Coronary artery (tissue), 2 donors: ENCODE results near the gene SLIT1.

Source experiments
- DNase-seq: peaks from one replicate; pipeline ENCODE4 v3.0.0-alpha.2; 2017; ENCODE audit warnings: low spot score
- H3K27ac ChIP-seq, 2 donors: fragments of 200-600 bp; sonication (generic); one replicate each; pipeline ENCODE4 v1.5.1; 2016 to 2019
- H3K4me3 ChIP-seq: fragments of 200-600 bp; sonication (generic); 2 replicates; pipeline ENCODE4 v1.5.1; 2016; ENCODE audit warnings: mild to moderate bottlenecking, moderate library complexity
- TF ChIP-seq, protein P1 (sequence below): fragments of 200-600 bp; sonication (generic); IDR thresholded peaks from one replicate; pipeline ENCODE4 v1.5.1; 2019; ENCODE audit warnings: antibody characterized with exemption

Gene SLIT1

DNA sequence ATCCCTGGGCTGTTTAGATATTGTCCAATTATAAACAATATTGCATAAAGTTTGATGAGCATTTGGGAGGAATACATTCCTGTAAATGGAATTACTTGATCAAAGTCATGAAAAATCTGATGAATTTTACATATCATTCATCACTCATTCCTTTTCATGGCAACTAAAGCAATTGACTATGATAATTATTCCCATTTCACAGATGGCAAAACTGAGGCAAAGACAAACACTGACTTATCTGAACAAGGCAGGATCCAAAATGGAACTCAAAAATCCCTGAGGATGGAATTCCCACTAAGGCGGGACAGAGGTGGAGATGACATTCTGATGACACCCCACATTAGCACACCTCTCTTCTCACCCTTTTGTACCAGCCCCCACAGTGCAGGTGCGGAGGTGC is 17.1 kb downstream of the SLIT1 start:
- TF ChIP-seq, protein P1, sequence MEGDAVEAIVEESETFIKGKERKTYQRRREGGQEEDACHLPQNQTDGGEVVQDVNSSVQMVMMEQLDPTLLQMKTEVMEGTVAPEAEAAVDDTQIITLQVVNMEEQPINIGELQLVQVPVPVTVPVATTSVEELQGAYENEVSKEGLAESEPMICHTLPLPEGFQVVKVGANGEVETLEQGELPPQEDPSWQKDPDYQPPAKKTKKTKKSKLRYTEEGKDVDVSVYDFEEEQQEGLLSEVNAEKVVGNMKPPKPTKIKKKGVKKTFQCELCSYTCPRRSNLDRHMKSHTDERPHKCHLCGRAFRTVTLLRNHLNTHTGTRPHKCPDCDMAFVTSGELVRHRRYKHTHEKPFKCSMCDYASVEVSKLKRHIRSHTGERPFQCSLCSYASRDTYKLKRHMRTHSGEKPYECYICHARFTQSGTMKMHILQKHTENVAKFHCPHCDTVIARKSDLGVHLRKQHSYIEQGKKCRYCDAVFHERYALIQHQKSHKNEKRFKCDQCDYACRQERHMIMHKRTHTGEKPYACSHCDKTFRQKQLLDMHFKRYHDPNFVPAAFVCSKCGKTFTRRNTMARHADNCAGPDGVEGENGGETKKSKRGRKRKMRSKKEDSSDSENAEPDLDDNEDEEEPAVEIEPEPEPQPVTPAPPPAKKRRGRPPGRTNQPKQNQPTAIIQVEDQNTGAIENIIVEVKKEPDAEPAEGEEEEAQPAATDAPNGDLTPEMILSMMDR = no peak
- H3K4me3 ChIP-seq = no peak overlapping the region

DNA sequence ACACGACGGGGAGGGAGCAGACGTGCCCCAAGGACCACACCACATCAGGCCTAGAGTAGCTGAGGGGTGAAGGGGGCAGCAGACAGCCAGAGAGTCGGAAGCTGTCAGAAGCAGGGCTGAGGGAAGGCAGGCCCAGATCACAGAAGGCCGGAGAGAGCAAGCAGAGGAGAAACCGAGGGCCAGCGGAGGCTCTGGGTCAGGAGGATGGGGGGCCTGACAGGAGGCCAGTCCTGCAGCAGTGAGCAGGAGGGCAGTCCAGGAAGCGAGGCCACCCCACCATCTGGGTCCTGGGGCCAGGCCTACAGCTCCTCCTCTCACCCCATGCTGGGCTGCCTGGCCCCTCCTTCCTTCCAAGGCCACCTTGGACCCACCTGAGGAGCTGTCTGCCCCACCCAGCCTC is 20.3 kb downstream of the SLIT1 start:
- no peak for DNase-seq
- Histone ChIP-seq H3K27ac (no peak overlapping the region), H3K4me3 (no peak overlapping the region)
- TF ChIP-seq, protein P1 = no peak

More for the DNA sequence above, 17.1 kb downstream of the SLIT1 start:
- no peak for DNase-seq
- H3K27ac ChIP-seq = no peak overlapping the region

DNA sequence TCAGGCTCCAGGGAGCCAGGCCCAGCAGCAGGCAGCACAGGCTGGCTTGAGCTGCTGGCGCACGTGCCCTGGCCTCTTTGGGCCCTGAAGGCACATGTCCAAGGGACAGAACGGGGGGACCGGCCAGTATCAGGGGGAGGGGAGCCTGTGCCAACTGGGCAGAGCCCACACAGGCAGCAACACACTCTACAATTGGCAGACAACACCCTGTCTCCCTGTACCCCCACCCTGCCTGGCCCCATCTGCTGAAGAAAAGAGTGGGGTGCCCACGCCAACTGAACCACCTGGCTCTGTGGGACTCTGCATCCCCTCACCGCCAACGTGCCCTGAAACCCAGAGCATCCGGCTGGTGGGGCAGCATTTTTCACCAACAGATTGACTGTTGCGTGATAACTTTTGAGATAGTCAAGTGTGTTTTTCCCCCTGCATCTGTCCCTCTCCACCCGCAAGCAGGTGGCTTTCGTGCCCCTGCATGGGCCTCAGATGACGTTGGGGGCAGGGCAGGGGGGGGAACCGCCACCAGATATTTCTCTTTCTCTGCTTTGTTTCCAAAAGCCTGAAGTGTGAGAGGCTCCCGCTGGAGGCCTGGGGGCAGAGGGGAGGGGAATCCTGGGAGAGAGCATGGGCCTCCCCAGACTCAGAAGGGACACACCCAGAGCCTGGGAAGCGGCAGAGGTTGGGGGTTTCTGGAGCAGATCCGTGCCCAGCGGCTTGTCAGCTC is 21.8 kb downstream of the SLIT1 start:
- DNase-seq = no peak
- no peak overlapping the region for H3K27ac ChIP-seq
- TF ChIP-seq, protein P1 = no peak
- no peak overlapping the region for H3K4me3 ChIP-seq

DNA sequence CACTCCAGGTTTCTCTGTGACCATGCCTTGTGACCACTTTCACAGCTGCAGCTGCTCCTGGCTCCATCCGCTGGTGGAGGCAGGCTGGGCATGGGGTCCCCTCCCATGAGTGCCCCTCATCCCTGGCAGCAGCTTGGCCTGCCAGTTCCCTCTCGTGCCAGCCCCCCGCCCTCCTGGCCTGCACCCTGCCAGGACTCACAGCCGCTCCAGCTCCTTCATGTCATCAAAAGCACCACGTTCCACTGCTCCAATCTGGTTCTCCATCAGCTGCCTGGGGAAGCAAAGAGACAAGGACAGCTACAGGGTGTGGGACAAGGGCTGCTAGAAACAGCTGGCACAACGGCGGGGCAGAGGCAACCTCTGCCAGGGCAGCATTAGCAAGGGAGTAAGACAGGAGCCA is 22.6 kb downstream of the SLIT1 start:
- no peak for DNase-seq
- Histone ChIP-seq H3K4me3 (no peak overlapping the region), H3K27ac (no peak overlapping the region)
- TF ChIP-seq, protein P1 = no peak

DNA sequence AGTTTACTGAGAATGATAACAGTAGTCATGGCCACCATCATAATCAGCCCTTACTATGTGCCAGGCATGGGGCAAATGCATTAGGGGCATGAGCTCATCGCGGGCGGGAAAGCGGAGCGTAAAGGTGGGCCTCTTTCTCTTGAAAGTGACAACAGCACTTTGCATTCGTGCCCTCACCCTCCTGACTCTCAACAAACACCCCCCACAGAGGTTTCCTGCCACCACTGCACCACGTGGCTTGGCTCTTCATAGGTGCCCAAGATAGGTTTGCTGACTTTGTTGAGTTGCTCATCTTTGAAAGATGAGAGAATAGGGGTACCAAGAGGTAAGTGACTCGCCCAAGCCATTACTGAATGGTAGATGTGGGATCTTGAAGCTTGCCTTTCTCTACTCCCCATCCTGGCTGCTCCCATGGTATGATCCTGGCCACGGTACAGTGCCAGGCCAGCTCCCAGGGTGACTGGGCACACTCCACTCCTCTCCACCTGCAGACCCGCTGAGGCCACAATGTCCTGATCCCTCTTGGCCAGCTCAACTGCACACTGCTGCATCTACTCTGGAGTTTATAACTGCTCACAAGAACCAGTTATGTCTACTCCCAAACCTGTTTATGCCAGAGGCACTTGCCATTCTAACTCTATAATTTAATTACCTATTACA is 26.0 kb downstream of the SLIT1 start:
- no peak for DNase-seq
- TF ChIP-seq, protein P1 = no peak
- Histone ChIP-seq H3K27ac (no peak overlapping the region), H3K4me3 (no peak overlapping the region)

DNA sequence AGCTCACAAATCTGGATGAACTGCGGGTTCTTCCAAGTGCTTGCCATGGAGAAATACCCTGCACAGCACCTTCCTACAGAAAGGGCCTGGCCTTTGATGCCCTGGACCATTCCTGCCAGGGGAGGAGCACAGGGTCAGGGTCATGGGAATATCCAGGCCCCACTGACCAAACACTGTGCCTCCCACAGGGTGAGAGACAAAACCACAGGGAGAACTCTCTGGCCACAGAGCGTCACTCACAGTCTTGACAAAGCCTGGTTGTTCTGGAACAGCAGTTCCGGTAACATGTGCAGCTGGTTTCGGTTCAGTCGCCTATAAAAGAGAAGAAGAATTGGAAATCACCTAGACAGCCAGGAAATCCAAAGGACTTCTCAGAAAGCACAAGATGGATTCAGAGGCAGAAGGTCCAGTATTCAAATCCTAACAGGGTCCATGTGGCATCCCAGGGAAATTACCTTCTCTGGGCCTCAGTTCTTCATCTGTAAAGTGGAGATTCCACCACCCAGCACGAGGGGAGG is 28.1 kb downstream of the SLIT1 start:
- TF ChIP-seq, protein P1 = no peak
- no peak for DNase-seq
- no peak overlapping the region for H3K27ac ChIP-seq
- no peak overlapping the region for H3K4me3 ChIP-seq

DNA sequence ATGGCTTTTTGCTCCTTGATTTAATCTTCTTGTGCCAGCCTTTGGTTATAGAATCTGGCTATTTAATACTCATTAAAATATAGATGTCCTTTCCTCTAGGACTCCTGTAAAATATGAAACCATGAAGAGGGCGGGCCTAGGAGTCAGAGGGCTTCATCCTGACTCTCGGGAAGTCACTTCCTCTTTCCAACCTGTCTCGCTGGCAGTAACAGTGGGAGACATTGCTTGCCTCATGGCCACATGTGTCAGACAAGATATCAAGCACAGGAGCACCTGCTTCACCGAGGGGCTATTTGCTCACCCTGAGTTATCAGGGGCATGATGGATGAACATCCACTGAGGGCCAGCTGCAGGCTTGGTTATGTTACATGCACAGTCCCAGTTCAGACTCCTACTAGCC is 31.0 kb downstream of the SLIT1 start:
- no peak overlapping the region for H3K27ac ChIP-seq
- H3K4me3 ChIP-seq = no peak overlapping the region
- TF ChIP-seq, protein P1 = no peak
- peak; percentile 5 for DNase-seq
